ENCODE measurements around the gene GOLGA8A.
"Not testable (repeated sequence)": the region's sequence is repeated elsewhere in the genome, so short reads cannot be mapped to it uniquely, and the experiment has no call there.

GOLGA8A gene

DNA sequence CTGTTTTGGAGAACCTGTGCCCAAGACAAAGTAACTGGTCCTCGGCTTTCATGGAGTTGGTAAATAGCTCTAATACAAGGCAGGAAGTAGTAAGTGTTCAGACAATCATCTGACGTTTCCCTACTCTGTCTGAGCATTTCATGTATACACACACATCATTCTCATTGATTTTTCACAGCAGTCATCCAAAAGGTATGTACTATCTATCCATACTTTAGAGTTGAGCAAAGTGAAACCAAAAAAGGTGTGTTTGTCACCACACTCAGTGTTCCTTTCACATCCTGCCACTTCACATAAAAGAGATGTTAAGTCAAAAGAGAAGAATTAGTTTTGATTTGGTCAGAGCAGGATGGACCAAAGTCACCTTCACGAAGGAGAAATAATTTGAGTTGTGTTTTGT, 33.7 kb downstream of the GOLGA8A start:
- DNase-seq: not testable (repeated sequence)

DNA sequence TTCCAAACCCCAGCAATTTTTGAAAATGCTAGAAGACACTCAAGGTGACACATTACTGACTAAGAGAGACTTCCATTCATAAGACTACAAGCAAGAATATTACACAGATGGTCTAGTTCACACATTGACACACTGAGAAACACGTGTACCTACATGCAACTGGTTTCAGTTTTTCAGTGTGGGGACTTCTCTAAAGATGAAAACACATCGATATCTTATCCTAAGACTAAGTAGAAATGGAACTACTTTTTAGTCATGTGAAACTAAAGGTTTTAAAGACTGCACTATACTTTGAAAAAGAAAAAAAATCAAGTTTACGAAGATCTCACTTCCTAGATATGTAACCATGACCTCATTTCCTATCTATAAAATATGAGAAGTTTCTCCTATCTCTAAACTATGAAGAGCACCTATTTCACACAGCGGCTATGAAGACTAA, 34.4 kb downstream of the GOLGA8A start:
- not testable (repeated sequence) for DNase-seq

DNA sequence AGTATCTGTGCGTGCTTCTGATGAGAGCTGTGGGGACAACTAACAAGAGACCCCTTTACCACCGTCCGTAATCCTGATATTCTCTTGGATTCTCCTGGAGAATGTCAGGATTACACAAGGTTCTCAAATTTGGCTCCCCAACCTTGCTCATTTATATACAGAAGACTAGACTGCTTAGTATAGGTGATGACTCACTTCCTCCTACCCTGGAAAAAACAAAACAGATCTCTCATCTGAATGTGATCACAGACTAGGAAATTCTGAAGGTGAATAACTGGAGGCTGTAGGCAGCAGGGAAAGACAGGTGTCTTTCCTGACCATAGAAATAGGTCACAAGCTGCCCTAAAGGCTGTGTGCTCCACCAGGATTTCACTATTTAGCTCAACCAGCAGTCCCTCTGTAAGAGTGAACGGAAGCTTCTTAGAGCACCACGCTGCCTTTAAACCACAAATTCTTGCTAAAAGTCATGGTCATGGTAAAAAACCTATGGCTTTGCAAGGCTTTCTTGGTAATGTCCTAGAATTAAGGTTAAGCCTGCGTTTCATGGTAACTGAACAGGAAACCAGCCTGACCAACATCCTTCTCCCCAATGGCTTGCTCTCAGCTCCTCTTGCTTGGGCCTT, 39.9 kb downstream of the GOLGA8A start:
- peak in 1 of 2 donors; percentile 66 for DNase-seq

DNA sequence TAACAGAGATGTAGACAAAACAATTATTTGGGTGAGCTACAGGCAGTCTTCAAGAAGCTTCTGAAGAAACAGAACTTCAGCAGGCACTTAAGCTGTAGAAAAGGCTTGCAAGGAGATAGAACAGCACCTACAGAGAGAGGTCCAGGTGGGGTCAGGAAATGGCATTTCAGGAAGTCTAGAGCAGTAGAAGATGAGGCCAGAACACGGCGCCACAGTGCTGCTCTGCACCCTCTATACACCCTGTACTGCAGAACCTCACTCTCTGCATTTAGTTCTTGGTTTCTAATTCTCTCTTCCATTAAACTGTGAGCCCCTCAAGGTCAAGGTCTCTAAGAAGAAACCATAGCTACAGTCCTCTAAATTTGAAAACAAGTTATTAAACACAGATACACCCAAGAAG, 44.6 kb downstream of the GOLGA8A start:
- DNase-seq: not testable (repeated sequence)

DNA sequence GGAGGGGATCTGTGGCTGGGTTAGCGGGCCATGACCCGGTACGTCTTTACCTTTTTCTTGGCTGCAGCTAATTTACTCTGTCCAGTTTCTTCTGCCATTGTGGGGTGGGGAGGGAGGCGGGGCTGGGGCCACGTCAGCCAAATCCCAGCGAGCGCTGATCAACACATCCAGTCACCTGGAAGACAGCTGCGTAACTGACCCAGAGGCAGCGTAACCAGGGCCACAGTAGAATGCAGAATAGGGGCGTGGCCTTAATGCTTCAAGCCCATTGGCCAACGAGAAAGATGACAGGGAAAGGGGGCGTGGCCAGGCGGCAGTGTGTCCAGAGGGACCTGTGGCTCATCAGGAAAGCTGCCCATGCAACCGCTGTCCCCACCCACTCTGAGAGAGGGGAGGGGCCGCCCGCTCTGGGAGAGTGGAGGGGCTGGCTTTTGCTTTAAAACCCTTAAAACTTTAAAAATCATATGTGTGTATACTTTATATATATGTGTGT, 48.0 kb downstream of the GOLGA8A start:
- DNase-seq: not testable (repeated sequence)

Measured in CD4-positive, alpha-beta T cell treated with Interleukin-4 for 1 hour (primary cell).